OCI-LY3 (cell line): Measurements from ENCODE around the gene FKBP5.

Experiments used
- CTCF ChIP-seq: fragments of 200-600, 300-600 bp; sonication (generic); IDR thresholded peaks from 2 replicates; pipeline ENCODE4 v1.5.1; 2014; ENCODE audit warnings: antibody characterized with exemption, low read length, low read depth
- EZH2phosphoT487 ChIP-seq: fragments of 200-600 bp; shearing (Covaris generic); IDR thresholded peaks from 2 replicates; pipeline ENCODE4 v1.6.1; 2018; ENCODE audit warnings: antibody characterized with exemption, mixed run types, low read depth

GRCh38 chr6:35711731-35712130 is 23.0 kb upstream of the FKBP5 start:
- TF ChIP-seq CTCF (no peak), EZH2phosphoT487 (no peak)
